Activated T-helper 17 cell treated with anti-CD3 and anti-CD28 coated beads, Interleukin-2, amount 50 U/mL, for 72 hours (primary cell): Measurements from ENCODE around the gene TINCR. TPM values are rescaled to one million over a fixed set of nuclear protein-coding genes. Genes with fewer than 3 reads are reported as not detected.

Experiments used
- ATAC-seq: fragments of 150-1000 bp; cut with Tn5 transposase; replicated peaks from 2 replicates; pipeline ENCODE4 v1.10.0; 2021; ENCODE audit warnings: mild to moderate bottlenecking, moderate library complexity
- H3K27ac Mint-ChIP-seq: one replicate; pipeline ENCODE4 v1.8.0; 2022; ENCODE audit warnings: mixed read lengths
- H3K27me3 Mint-ChIP-seq: one replicate; pipeline ENCODE4 v1.8.0; 2022; ENCODE audit warnings: mixed read lengths
- H3K36me3 Mint-ChIP-seq: one replicate; pipeline ENCODE4 v1.8.0; 2022; ENCODE audit warnings: low read depth, mild to moderate bottlenecking, mixed read lengths
- H3K4me1 Mint-ChIP-seq: one replicate; pipeline ENCODE4 v1.8.0; 2022; ENCODE audit warnings: mixed read lengths
- H3K4me3 Mint-ChIP-seq: one replicate; pipeline ENCODE4 v1.8.0; 2022; ENCODE audit warnings: mild to moderate bottlenecking, mixed read lengths
- H3K9me3 Mint-ChIP-seq: one replicate; pipeline ENCODE4 v1.8.0; 2022; ENCODE audit warnings: mixed read lengths
- total RNA-seq, 2 donors: library from RNA; stranded (reverse); gene quantifications; one replicate each; pipeline ENCODE4 v1.2.3, GENCODE V29; 2022

The TINCR gene
- total RNA-seq, 2 donors from 2014 or later = 0.48 to 2.4 TPM

DNA sequence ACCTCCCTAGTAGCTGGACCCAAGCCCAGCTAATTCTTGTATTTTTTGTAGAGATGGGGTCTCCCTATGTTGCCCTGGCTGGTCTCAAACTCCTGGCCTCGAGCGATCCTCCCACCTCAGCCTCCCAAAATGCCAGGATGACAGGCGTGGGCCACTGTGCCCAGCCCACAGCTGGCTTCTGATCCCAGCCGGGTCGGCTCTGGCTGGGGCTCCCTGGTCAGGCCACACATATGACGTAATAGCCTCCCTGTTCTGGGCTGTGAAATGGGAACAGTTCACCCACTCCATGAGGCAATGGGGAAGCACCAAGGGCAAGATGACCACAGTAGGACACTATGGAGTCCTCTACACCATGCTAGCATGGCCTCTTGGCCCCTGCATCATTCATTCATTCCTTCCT, 41.1 kb downstream of the TINCR start:
- Mint-ChIP-seq H3K4me3 (no peak overlapping the region), H3K9me3 (no peaks in the 10 kb centered on the region), H3K4me1 (peaks cover 9% of the 10 kb centered on the region), H3K27me3 (peaks cover 32% of the 10 kb centered on the region), H3K36me3 (no peaks in the 10 kb centered on the region), H3K27ac (no peak overlapping the region)
- no peak for ATAC-seq

DNA sequence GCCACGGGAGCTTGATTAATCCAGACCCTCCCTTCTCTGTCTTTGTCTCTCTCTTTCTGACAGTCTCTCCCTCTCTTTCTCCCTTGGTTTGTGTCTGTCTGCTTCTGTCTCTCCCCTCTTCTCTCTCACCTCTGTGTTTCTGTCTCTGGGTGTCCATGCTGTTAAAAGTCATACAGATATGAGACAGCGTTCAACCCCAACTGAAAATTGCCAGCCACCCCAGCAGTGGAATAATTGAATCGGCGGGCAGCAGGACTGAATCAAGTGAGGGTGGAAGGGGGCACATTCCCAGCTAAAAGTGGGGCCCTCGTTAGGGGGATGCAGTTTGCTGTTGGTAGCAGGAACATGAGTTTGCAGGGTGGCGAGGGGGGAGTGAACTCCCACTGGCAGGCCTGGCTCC, 43.7 kb downstream of the TINCR start:
- Mint-ChIP-seq H3K4me3 (no peak overlapping the region), H3K9me3 (no peaks in the 10 kb centered on the region), H3K27me3 (peaks cover 25% of the 10 kb centered on the region), H3K36me3 (no peaks in the 10 kb centered on the region), H3K27ac (no peak overlapping the region), H3K4me1 (peaks cover 9% of the 10 kb centered on the region)
- ATAC-seq = no peak

DNA sequence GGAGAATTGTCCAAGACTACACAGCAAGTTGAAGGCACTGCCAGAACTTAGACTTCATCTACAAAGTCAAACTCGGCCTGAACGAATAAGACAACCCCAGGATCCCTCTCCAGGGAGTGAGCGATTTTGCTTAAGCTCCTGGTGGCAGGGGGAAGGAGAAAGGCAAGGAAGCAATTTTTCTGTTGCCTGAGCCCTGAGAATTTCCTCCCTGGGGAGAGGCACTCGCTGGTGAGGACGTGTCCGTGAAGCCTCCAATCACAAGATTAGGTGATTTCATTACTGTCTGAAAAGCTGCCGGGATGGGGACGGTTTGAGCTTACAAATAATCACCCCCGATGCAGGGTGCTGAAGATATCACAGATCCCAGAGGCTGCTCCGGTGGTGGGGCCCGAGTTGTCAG, 45.6 kb downstream of the TINCR start:
- H3K36me3 Mint-ChIP-seq = no peaks in the 10 kb centered on the region
- peaks cover 9% of the 10 kb centered on the region for H3K4me1 Mint-ChIP-seq
- peaks cover 29% of the 10 kb centered on the region for H3K27me3 Mint-ChIP-seq
- H3K27ac Mint-ChIP-seq = no peak overlapping the region
- no peak for ATAC-seq
- H3K9me3 Mint-ChIP-seq = no peaks in the 10 kb centered on the region
- no peak overlapping the region for H3K4me3 Mint-ChIP-seq

DNA sequence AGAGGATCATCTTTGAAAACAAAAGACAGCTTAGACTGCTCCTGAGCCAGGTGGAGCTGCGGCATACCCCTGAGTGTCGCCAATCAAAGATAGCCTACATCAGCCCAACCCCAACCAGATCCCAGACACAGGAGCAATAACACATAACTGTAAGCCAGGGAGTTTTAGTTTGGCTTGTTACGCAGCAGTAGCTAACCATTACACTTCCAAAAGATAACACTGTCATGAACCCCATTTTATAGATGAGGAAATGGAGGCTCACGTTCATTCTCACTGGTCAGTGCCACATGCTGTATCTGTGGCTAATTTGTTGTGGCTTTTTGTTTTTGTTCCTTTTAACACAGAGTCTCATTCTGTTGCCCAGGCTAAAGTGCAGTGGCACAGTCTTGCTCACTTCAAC, 47.3 kb downstream of the TINCR start:
- Mint-ChIP-seq H3K4me1 (peaks cover 9% of the 10 kb centered on the region), H3K4me3 (no peak overlapping the region)

DNA sequence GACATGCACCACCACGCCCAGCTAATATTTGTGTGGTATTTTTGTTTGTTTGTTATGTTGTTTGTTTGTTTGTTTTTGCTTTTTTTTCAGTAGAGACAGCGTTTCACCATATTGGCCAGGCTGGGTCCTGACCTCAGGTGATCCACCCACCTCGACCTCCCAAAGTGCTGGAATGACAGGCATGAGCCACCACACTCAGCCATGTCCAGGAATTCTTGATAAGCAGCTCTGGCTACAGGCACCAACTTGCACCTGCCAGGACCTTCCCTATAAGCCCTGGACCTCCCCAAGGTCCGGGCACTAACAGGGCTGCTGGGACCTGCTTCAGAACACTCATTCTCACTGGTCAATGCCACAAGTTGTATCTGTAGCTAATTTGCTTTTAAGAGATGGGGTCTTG, 48.7 kb downstream of the TINCR start:
- no peaks in the 10 kb centered on the region for H3K36me3 Mint-ChIP-seq
- H3K27me3 Mint-ChIP-seq = peaks cover 10% of the 10 kb centered on the region
- peaks cover 6% of the 10 kb centered on the region for H3K4me1 Mint-ChIP-seq
- H3K27ac Mint-ChIP-seq = no peak overlapping the region
- no peak overlapping the region for H3K4me3 Mint-ChIP-seq
- peaks cover 6% of the 10 kb centered on the region for H3K9me3 Mint-ChIP-seq
- ATAC-seq = no peak

More for the DNA sequence above, 47.3 kb downstream of the TINCR start:
- Mint-ChIP-seq H3K36me3 (no peaks in the 10 kb centered on the region), H3K27me3 (peaks cover 21% of the 10 kb centered on the region), H3K27ac (no peak overlapping the region), H3K9me3 (peaks cover 6% of the 10 kb centered on the region)
- no peak for ATAC-seq

DNA sequence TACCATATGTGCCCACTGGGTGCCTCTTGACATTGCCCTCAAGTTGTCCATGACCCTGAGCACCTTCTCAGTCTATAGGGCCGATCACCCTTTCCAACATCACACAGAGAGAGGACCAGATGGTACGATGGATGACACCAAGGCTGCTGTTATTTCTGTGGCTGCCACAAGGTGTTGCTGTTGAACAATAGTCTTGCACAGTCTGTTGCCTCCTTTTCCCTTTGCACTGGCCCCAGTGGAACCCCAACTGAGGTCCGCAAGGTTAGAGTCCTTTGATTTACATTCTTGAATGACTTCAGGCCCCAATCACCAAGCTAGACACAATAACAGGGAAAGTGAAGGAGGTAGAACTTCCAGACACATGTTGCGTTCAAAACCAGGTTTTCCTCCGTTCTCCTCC, 52.0 kb downstream of the TINCR start:
- no peak overlapping the region for H3K27ac Mint-ChIP-seq
- H3K4me1 Mint-ChIP-seq = no peaks in the 10 kb centered on the region
- ATAC-seq = no peak
- peaks cover 7% of the 10 kb centered on the region for H3K27me3 Mint-ChIP-seq
- H3K9me3 Mint-ChIP-seq = peaks cover 6% of the 10 kb centered on the region
- H3K4me3 Mint-ChIP-seq = no peak overlapping the region
- H3K36me3 Mint-ChIP-seq = no peaks in the 10 kb centered on the region

DNA sequence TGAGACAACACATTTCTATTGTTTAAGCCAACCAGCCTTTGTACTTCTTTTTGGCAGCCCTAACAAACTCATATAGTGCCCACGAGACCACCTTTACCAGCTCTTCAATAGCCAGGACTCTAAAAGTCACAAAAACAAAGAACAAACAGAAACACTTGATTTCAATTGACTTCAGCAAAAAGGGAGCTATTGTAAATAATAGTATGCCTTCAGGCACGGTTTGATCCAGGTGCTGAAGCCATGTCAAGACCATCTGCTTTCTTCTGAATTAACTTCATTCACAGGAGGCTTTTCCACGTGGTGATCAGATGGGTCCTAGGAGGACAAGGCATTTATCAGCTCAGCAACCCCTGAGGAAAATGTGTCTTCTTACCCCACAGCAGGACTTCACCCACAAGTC, 53.8 kb downstream of the TINCR start:
- peaks cover 6% of the 10 kb centered on the region for H3K9me3 Mint-ChIP-seq
- no peak overlapping the region for H3K27ac Mint-ChIP-seq
- H3K4me3 Mint-ChIP-seq = no peak overlapping the region
- no peaks in the 10 kb centered on the region for H3K36me3 Mint-ChIP-seq
- peaks cover 7% of the 10 kb centered on the region for H3K27me3 Mint-ChIP-seq
- no peaks in the 10 kb centered on the region for H3K4me1 Mint-ChIP-seq
- no peak for ATAC-seq

DNA sequence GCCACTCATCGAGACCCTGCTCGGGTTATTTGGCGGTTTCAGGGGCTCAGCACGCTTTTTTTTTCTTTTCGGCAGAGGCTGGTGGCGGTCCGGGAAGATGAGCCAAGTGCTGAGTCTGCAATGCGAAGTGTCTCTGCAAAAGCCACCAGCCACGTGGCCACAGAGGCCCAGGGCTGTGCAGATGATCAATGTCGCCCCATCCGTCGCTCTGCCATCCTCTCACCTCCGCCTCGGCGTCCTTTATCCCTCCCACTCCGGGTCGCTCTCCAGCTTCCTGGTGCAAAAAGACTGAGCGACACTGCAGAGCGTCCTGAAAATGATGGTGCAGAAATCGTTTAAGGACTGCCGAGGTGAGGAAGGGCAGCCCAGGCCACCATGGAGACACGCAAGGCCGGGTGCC, 55.0 kb downstream of the TINCR start:
- Mint-ChIP-seq H3K9me3 (peaks cover 6% of the 10 kb centered on the region), H3K36me3 (no peaks in the 10 kb centered on the region), H3K4me1 (no peaks in the 10 kb centered on the region), H3K27ac (no peak overlapping the region), H3K4me3 (no peak overlapping the region), H3K27me3 (peaks cover 4% of the 10 kb centered on the region)
- no peak for ATAC-seq

Other genes starting within 250 kb of the TINCR start
- 1 to 10 TPM in 1 of 2 donors, under 1 TPM in 1; 0.04 to 3.2 TPM for gene PTPRS, start 227.1 kb downstream of the TINCR start, total RNA-seq
- not detected for gene ZNRF4, start 112.5 kb downstream of the TINCR start, total RNA-seq
- 100 to 1,000 TPM; 126 to 159 TPM for gene SAFB2, start 54.8 kb upstream of the TINCR start, total RNA-seq
- 100 to 1,000 TPM; 119 to 124 TPM for gene SAFB, start 55.1 kb upstream of the TINCR start, total RNA-seq
- 10 to 100 TPM; 29.5 to 38.7 TPM for gene MICOS13, start 112.6 kb upstream of the TINCR start, total RNA-seq
- 1 to 10 TPM; 2.3 to 5.3 TPM for gene HSD11B1L, start 113.1 kb upstream of the TINCR start, total RNA-seq
- gene RPL36, start 122.3 kb upstream of the TINCR start, total RNA-seq = 1,000 to 10,000 TPM in 1 of 2 donors, 100 to 1,000 TPM in 1; 860 to 1,029 TPM
- 100 to 1,000 TPM; 291 to 376 TPM for gene LONP1, start 152.2 kb upstream of the TINCR start, total RNA-seq
- gene CATSPERD, start 152.7 kb upstream of the TINCR start, total RNA-seq = not detected
- 1 to 10 TPM; 4.6 to 9.9 TPM for gene PRR22, start 216.8 kb upstream of the TINCR start, total RNA-seq
- 10 to 100 TPM; 46.8 to 73.6 TPM for gene DUS3L, start 223.2 kb upstream of the TINCR start, total RNA-seq
- under 1 TPM; 0.32 to 0.52 TPM for gene NRTN, start 237.1 kb upstream of the TINCR start, total RNA-seq